SK-N-SH (cell line): ENCODE measurements around the gene GPC5. TPM values are rescaled to one million over a fixed set of nuclear protein-coding genes. Genes with fewer than 3 reads are reported as not detected.

Experiments used
- CTCF ChIA-PET: fragments of 300-600, 350-600 bp; formaldehyde crosslinking; extraction: SDS; loops from one replicate; lab custom pipeline; 2021; lab: Yijun Ruan, JAX
- POLR2A ChIA-PET: fragments of 350-600 bp; sonication (Branson Sonifier 250); formaldehyde crosslinking; extraction: SDS; loops from one replicate; lab custom pipeline; 2020; ENCODE audit warnings: antibody characterized with exemption, inconsistent platforms; lab: Yijun Ruan, JAX
- DNase-seq: peaks from one replicate; pipeline ENCODE4 v3.0.0; 2012
- H2AFZ ChIP-seq: fragments of 200-600 bp; sonication (generic); 2 replicates; pipeline ENCODE4 v1.8.1; 2016; ENCODE audit warnings: antibody characterized with exemption, mild to moderate bottlenecking, low read depth
- H3F3A ChIP-seq: fragments of 200-600 bp; sonication (generic); replicated peaks from 2 replicates; pipeline ENCODE3; 2016; ENCODE audit warnings: antibody characterized with exemption, mild to moderate bottlenecking; ENCODE audit not compliant: insufficient read depth
- H3K27ac ChIP-seq, 2 experiments: fragments of 200-500 bp in 1 of 2; fragments of 200-600 bp in 1 of 2; sonication (Bioruptor generic) in 1 of 2; sonication (generic), shearing (Covaris generic) in 1 of 2; 2 replicates each; pipeline versions ENCODE4 v1.5.1 to v1.6.1; 2014 to 2016; ENCODE audit warnings: low read depth in 2 of 2, inconsistent platforms in 1 of 2, low read length in 1 of 2, mild to moderate bottlenecking in 1 of 2, mixed read lengths in 1 of 2
- H3K27me3 ChIP-seq: fragments of 200-600 bp; sonication (generic), shearing (Covaris generic); 2 replicates; pipeline ENCODE4 v1.6.1; 2016; ENCODE audit warnings: mixed run types; ENCODE audit not compliant: insufficient read depth
- H3K36me3 ChIP-seq, 2 experiments: fragments of 200-500 bp in 1 of 2; fragments of 200-600 bp in 1 of 2; sonication (Bioruptor generic) in 1 of 2; sonication (generic) in 1 of 2; replicated peaks in 1 of 2; 2 replicates each; pipeline versions ENCODE3 to v1.5.1; 2014 to 2016; ENCODE audit warnings: low read length in 1 of 2, mild to moderate bottlenecking in 1 of 2; ENCODE audit not compliant: insufficient read depth in 2 of 2, control insufficient read depth in 1 of 2
- H3K4me1 ChIP-seq, 2 experiments: fragments of 200-500 bp in 1 of 2; fragments of 200-600 bp in 1 of 2; sonication (Bioruptor generic) in 1 of 2; sonication (generic), shearing (Covaris generic) in 1 of 2; 2 replicates each; pipeline versions ENCODE4 v1.5.1 to v1.6.1; 2014 to 2016; ENCODE audit warnings: low read depth in 1 of 2, low read length in 1 of 2, mixed run types in 1 of 2; ENCODE audit not compliant: insufficient read depth in 2 of 2, control insufficient read depth in 1 of 2
- H3K4me2 ChIP-seq: fragments of 200-600 bp; sonication (generic), shearing (Covaris generic); 2 replicates; pipeline ENCODE4 v1.6.1; 2017; ENCODE audit warnings: mixed run types
- H3K4me3 ChIP-seq, 2 experiments: fragments of 200-500 bp in 1 of 2; fragments of 200-600 bp in 1 of 2; sonication (Bioruptor generic) in 1 of 2; sonication (generic), shearing (Covaris generic) in 1 of 2; 2 replicates each; pipeline versions ENCODE4 v1.5.1 to v1.8.1; 2014 to 2016; ENCODE audit warnings: low read depth in 2 of 2, inconsistent platforms in 1 of 2, low read length in 1 of 2, mild to moderate bottlenecking in 1 of 2, mixed read lengths in 1 of 2, moderate library complexity in 1 of 2
- H3K79me2 ChIP-seq: fragments of 200-600 bp; sonication (generic); 2 replicates; pipeline ENCODE4 v1.8.1; 2017; ENCODE audit warnings: mild to moderate bottlenecking; ENCODE audit not compliant: insufficient read depth
- H3K9ac ChIP-seq: fragments of 200-600 bp; sonication (generic); 2 replicates; pipeline ENCODE4 v1.6.1; 2017; ENCODE audit warnings: mixed run types
- H3K9me2 ChIP-seq: fragments of 200-600 bp; sonication (generic); 2 replicates; pipeline ENCODE4 v1.6.1; 2017; ENCODE audit warnings: mixed run types
- H3K9me3 ChIP-seq: fragments of 200-600 bp; sonication (generic); 2 replicates; pipeline ENCODE4 v1.6.1; 2017; ENCODE audit warnings: mixed run types, mild to moderate bottlenecking, moderate library complexity
- H4K20me1 ChIP-seq: fragments of 200-600 bp; sonication (generic); 2 replicates; pipeline ENCODE4 v1.6.1; 2017; ENCODE audit warnings: mild to moderate bottlenecking, mixed run types; ENCODE audit not compliant: insufficient read depth
- EP300 ChIP-seq, 2 experiments: IDR thresholded peaks; 2 replicates each; pipeline versions ENCODE4 v1.4.0 to v1.6.1; 2012; ENCODE audit warnings: borderline replicate concordance in 1 of 2, low read depth in 1 of 2, low read length in 1 of 2
- EZH2phosphoT487 ChIP-seq: fragments of 200-600 bp; sonication (generic); IDR thresholded peaks from 2 replicates; pipeline ENCODE4 v1.6.1; 2017; ENCODE audit warnings: low read depth, mixed run types, mild to moderate bottlenecking, antibody characterized with exemption, moderate library complexity, borderline replicate concordance
- FOSL2 ChIP-seq: IDR thresholded peaks from 2 replicates; pipeline ENCODE4 v1.4.0; 2012; ENCODE audit warnings: low read depth, mild to moderate bottlenecking, moderate library complexity, borderline replicate concordance
- FOXJ3 ChIP-seq: sonication (generic); formaldehyde crosslinking; IDR thresholded peaks from 2 replicates; pipeline ENCODE4 v1.5.1; 2020; ENCODE audit warnings: mild to moderate bottlenecking, missing genetic modification reagents
- FOXM1 ChIP-seq: IDR thresholded peaks from 2 replicates; pipeline ENCODE4 v1.4.0; 2012; ENCODE audit warnings: low read depth, mild to moderate bottlenecking
- GABPA ChIP-seq: IDR thresholded peaks from 2 replicates; pipeline ENCODE4 v1.4.0; 2012; ENCODE audit warnings: low read depth, mild to moderate bottlenecking
- JUND ChIP-seq: IDR thresholded peaks from 2 replicates; pipeline ENCODE4 v1.4.0; 2012
- NRF1 ChIP-seq: IDR thresholded peaks from 2 replicates; pipeline ENCODE4 v1.6.1; 2012; ENCODE audit warnings: low read depth, mild to moderate bottlenecking, low read length
- RAD21 ChIP-seq: IDR thresholded peaks from 2 replicates; pipeline ENCODE4 v1.6.1; 2012; ENCODE audit warnings: mild to moderate bottlenecking, low read length
- RCOR1 ChIP-seq: fragments of 150-350 bp; IDR thresholded peaks from 2 replicates; pipeline ENCODE4 v1.6.1; 2017; ENCODE audit warnings: antibody characterized with exemption, low read length
- TAF1 ChIP-seq: IDR thresholded peaks from 2 replicates; pipeline ENCODE4 v1.6.1; 2012; ENCODE audit warnings: low read depth, mild to moderate bottlenecking, low read length, moderate library complexity, borderline replicate concordance
- TEAD4 ChIP-seq: IDR thresholded peaks from 2 replicates; pipeline ENCODE4 v1.4.0; 2012; ENCODE audit warnings: mild to moderate bottlenecking, borderline replicate concordance; ENCODE audit not compliant: insufficient read depth
- USF1 ChIP-seq: IDR thresholded peaks from 2 replicates; pipeline ENCODE4 v1.4.0; 2012; ENCODE audit warnings: low read depth, borderline replicate concordance
- WGBS: methylation state at CpG from one replicate; pipeline ENCODE4 v1.1.6; 2017; ENCODE audit warnings: low lambda C conversion rate; 5-methylcytosine and 5-hydroxymethylcytosine counted together
- polyA plus RNA-seq, 3 experiments: library from polyadenylated mRNA; depleted of rRNA; stranded (reverse); fragments of >200 nt; gene quantifications; 2 replicates each; pipeline ENCODE4 v1.2.3, GENCODE V29; 2012
- TF ChIP-seq, protein P1 (sequence below): fragments of 150-350 bp; IDR thresholded peaks from 2 replicates; pipeline ENCODE4 v1.6.1; 2017; ENCODE audit warnings: antibody characterized with exemption, low read length, low read depth, borderline replicate concordance
- TF ChIP-seq, protein P2 (sequence below): fragments of 150-350 bp; IDR thresholded peaks from 2 replicates; pipeline ENCODE4 v1.6.1; 2016; ENCODE audit warnings: mild to moderate bottlenecking, low read depth, low read length
- TF ChIP-seq, protein P3 (sequence below): IDR thresholded peaks from 2 replicates; pipeline ENCODE4; 2012
- TF ChIP-seq, protein P4 (sequence below): IDR thresholded peaks from 2 replicates; pipeline ENCODE4 v1.6.1; 2012; ENCODE audit warnings: mild to moderate bottlenecking, low read depth, low read length, moderate library complexity
- TF ChIP-seq, protein P5 (sequence below): IDR thresholded peaks from 2 replicates; pipeline ENCODE4 v1.4.0; 2012; ENCODE audit warnings: low read depth, borderline replicate concordance
- TF ChIP-seq, protein P6 (sequence below): IDR thresholded peaks from 2 replicates; pipeline ENCODE4 v1.4.0; 2012; ENCODE audit warnings: low read depth

Gene GPC5
- polyA plus RNA-seq, 1 of the 3 experiments (the other 2 are of a cell fraction), result 0.03 TPM

- no peak for DNase-seq
- H3F3A ChIP-seq, result no peaks in the 10 kb centered on the region
- no peak for TF ChIP-seq RAD21
- TF ChIP-seq, protein P1, sequence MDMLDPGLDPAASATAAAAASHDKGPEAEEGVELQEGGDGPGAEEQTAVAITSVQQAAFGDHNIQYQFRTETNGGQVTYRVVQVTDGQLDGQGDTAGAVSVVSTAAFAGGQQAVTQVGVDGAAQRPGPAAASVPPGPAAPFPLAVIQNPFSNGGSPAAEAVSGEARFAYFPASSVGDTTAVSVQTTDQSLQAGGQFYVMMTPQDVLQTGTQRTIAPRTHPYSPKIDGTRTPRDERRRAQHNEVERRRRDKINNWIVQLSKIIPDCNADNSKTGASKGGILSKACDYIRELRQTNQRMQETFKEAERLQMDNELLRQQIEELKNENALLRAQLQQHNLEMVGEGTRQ, result no peak
- TF ChIP-seq, protein P2, sequence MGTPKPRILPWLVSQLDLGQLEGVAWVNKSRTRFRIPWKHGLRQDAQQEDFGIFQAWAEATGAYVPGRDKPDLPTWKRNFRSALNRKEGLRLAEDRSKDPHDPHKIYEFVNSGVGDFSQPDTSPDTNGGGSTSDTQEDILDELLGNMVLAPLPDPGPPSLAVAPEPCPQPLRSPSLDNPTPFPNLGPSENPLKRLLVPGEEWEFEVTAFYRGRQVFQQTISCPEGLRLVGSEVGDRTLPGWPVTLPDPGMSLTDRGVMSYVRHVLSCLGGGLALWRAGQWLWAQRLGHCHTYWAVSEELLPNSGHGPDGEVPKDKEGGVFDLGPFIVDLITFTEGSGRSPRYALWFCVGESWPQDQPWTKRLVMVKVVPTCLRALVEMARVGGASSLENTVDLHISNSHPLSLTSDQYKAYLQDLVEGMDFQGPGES, result no peak
- TF ChIP-seq TAF1, result no peak
- no peak for TF ChIP-seq FOSL2
- TF ChIP-seq, protein P3, sequence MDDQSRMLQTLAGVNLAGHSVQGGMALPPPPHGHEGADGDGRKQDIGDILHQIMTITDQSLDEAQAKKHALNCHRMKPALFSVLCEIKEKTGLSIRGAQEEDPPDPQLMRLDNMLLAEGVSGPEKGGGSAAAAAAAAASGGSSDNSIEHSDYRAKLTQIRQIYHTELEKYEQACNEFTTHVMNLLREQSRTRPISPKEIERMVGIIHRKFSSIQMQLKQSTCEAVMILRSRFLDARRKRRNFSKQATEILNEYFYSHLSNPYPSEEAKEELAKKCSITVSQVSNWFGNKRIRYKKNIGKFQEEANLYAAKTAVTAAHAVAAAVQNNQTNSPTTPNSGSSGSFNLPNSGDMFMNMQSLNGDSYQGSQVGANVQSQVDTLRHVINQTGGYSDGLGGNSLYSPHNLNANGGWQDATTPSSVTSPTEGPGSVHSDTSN, result no peak
- TF ChIP-seq GABPA, result no peak
- TF ChIP-seq TEAD4, result no peak
- TF ChIP-seq, protein P4, sequence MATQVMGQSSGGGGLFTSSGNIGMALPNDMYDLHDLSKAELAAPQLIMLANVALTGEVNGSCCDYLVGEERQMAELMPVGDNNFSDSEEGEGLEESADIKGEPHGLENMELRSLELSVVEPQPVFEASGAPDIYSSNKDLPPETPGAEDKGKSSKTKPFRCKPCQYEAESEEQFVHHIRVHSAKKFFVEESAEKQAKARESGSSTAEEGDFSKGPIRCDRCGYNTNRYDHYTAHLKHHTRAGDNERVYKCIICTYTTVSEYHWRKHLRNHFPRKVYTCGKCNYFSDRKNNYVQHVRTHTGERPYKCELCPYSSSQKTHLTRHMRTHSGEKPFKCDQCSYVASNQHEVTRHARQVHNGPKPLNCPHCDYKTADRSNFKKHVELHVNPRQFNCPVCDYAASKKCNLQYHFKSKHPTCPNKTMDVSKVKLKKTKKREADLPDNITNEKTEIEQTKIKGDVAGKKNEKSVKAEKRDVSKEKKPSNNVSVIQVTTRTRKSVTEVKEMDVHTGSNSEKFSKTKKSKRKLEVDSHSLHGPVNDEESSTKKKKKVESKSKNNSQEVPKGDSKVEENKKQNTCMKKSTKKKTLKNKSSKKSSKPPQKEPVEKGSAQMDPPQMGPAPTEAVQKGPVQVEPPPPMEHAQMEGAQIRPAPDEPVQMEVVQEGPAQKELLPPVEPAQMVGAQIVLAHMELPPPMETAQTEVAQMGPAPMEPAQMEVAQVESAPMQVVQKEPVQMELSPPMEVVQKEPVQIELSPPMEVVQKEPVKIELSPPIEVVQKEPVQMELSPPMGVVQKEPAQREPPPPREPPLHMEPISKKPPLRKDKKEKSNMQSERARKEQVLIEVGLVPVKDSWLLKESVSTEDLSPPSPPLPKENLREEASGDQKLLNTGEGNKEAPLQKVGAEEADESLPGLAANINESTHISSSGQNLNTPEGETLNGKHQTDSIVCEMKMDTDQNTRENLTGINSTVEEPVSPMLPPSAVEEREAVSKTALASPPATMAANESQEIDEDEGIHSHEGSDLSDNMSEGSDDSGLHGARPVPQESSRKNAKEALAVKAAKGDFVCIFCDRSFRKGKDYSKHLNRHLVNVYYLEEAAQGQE, result no peak
- TF ChIP-seq EP300 (IDR thresholded peaks at IDR 0.05; ENCODE audit: borderline replicate concordance in 1 of 2, low read depth in 1 of 2, low read length in 1 of 2), result no peak
- no peak for TF ChIP-seq RCOR1
- no peak for TF ChIP-seq NRF1
- TF ChIP-seq JUND, result no peak
- no peak for TF ChIP-seq EZH2phosphoT487
- TF ChIP-seq FOXJ3, result no peak
- TF ChIP-seq USF1, result no peak
- TF ChIP-seq, protein P5, sequence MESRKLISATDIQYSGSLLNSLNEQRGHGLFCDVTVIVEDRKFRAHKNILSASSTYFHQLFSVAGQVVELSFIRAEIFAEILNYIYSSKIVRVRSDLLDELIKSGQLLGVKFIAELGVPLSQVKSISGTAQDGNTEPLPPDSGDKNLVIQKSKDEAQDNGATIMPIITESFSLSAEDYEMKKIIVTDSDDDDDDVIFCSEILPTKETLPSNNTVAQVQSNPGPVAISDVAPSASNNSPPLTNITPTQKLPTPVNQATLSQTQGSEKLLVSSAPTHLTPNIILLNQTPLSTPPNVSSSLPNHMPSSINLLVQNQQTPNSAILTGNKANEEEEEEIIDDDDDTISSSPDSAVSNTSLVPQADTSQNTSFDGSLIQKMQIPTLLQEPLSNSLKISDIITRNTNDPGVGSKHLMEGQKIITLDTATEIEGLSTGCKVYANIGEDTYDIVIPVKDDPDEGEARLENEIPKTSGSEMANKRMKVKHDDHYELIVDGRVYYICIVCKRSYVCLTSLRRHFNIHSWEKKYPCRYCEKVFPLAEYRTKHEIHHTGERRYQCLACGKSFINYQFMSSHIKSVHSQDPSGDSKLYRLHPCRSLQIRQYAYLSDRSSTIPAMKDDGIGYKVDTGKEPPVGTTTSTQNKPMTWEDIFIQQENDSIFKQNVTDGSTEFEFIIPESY, result no peak
- no peak for TF ChIP-seq FOXM1
- TF ChIP-seq, protein P6, sequence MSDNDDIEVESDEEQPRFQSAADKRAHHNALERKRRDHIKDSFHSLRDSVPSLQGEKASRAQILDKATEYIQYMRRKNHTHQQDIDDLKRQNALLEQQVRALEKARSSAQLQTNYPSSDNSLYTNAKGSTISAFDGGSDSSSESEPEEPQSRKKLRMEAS, result no peak
- no peaks in the 10 kb centered on the region for H3K36me3 ChIP-seq
- H3K9me3 ChIP-seq, result no peaks in the 10 kb centered on the region
- no peak overlapping the region for H2AFZ ChIP-seq
- no peaks in the 10 kb centered on the region for H3K27me3 ChIP-seq
- H3K9ac ChIP-seq, result no peak overlapping the region
- H3K4me1 ChIP-seq, result no peaks in the 10 kb centered on the region
- no peak overlapping the region for H3K4me2 ChIP-seq
- no peaks in the 10 kb centered on the region for H3K9me2 ChIP-seq
- H4K20me1 ChIP-seq, result no peaks in the 10 kb centered on the region
- H3K4me3 ChIP-seq, result no peak overlapping the region
- CTCF ChIA-PET, result no interaction called here
- POLR2A ChIA-PET, result no interaction called here
- no peak overlapping the region for H3K27ac ChIP-seq
- H3K79me2 ChIP-seq, result no peaks in the 10 kb centered on the region
- WGBS, result 67% methylated on average over 3 of the region's 3 CpGs
Measured at GRCh38 chr13:92473765-92474475, 1075.5 kb downstream of the GPC5 start.
